ENCODE results near the gene RFX8. TPM values are rescaled to one million over a fixed set of nuclear protein-coding genes. Genes with fewer than 3 reads are reported as not detected.

Gene RFX8
- total and polyA plus RNA-seq, 2 of the 8 experiments (the other 6 are each of a cell fraction or from before 2014, with no cell fraction given) = 0.60 to 0.97 TPM

- H4K20me1 ChIP-seq (replicated peaks in 1 of 2; ENCODE audit: control insufficient read depth in 1 of 2, insufficient read depth in 2 of 2, low read length in 2 of 2) = no peaks in the 10 kb centered on the region
- H3K79me2 ChIP-seq (ENCODE audit: control insufficient read depth in 1 of 2, insufficient read depth in 2 of 2, low read length in 2 of 2) = no peaks in the 10 kb centered on the region
- H3K9me3 ChIP-seq (ENCODE audit: insufficient read depth in 2 of 2, low read depth in 1 of 2, low read length in 1 of 2) = no peaks in the 10 kb centered on the region
- no peak overlapping the region for H2BK5ac ChIP-seq (ENCODE audit: low read depth, low read length)
- H3K18ac ChIP-seq (ENCODE audit: extremely low read depth, low read length) = no peak overlapping the region
- no peak overlapping the region for H2BK120ac ChIP-seq (replicated peaks; ENCODE audit: low read depth, low read length)
- H3K9ac ChIP-seq (replicated peaks in 1 of 4; ENCODE audit: extremely low read depth in 1 of 4, low read depth in 3 of 4, low read length in 3 of 4) = no peak overlapping the region
- no peak overlapping the region for H4K5ac ChIP-seq (ENCODE audit: insufficient read length, low read depth, low read length)
- H3K27me3 ChIP-seq (replicated peaks in 1 of 4; ENCODE audit: control insufficient read depth in 3 of 4, extremely low read depth in 1 of 4, insufficient read depth in 3 of 4, low read length in 3 of 4) = no peaks in the 10 kb centered on the region
- H2BK12ac ChIP-seq (ENCODE audit: low read depth, low read length) = no peak overlapping the region
- no peak for FAIRE-seq
- ChIA-PET CTCF (ENCODE audit: partially characterized antibody) (interaction anchor here (1.2 kb wide), 1 partner anchor 9 kb away, joined by 3 read pairs; no protein-coding TSS in a partner anchor), POLR2A (ENCODE audit: partially characterized antibody) (interaction anchor here (0.6 kb wide), 1 partner anchor 218 kb away, joined by 3 read pairs; no protein-coding TSS in a partner anchor)
- H3K14ac ChIP-seq (ENCODE audit: insufficient read length) = no peak overlapping the region
- DNase-seq (ENCODE audit: low read depth in 1 of 2, low spot score in 2 of 2) = no peak
- H3K4me2 ChIP-seq (ENCODE audit: insufficient read depth in 1 of 2, low read depth in 2 of 2, low read length in 2 of 2) = no peak overlapping the region
- no peaks in the 10 kb centered on the region for H3K36me3 ChIP-seq (ENCODE audit: control insufficient read depth in 2 of 4, insufficient read depth in 4 of 4, low read length in 3 of 4)
- WGBS, 2 experiments (ENCODE audit: extremely low coverage in 1 of 2, insufficient coverage in 1 of 2, insufficient read length in 1 of 2, insufficient replicate concordance in 2 of 2, low coverage in 1 of 2, low lambda C conversion rate in 2 of 2, missing lambda C conversion rate in 1 of 2) = 82% methylated on average over 3 of the region's 3 CpGs; no CpG with 5 or more reads in 1 of the 2 experiments
- H3K79me1 ChIP-seq (ENCODE audit: low read depth, low read length) = no peaks in the 10 kb centered on the region
- no peak overlapping the region for H3K4ac ChIP-seq (replicated peaks; ENCODE audit: insufficient read length, low read depth, low read length)
- peak overlapping the region; percentile 13; the same call in 1 of the 2 replicates for H2AFZ ChIP-seq (ENCODE audit: low read length)
- H2BK20ac ChIP-seq (ENCODE audit: low read length) = no peak overlapping the region
- no peak overlapping the region for H2AK5ac ChIP-seq (ENCODE audit: low read depth, low read length)
- no peak overlapping the region for H4K91ac ChIP-seq (replicated peaks; ENCODE audit: insufficient read length, low read length)
- no peak overlapping the region for H4K8ac ChIP-seq (ENCODE audit: extremely low read depth, insufficient read depth, low read length)
- H3K56ac ChIP-seq (replicated peaks; ENCODE audit: insufficient read length, low read depth, low read length) = no peak overlapping the region
- H3K27ac ChIP-seq (ENCODE audit: low read depth, low read length) = no peak overlapping the region
- no peaks in the 10 kb centered on the region for H3K23me2 ChIP-seq (ENCODE audit: low read depth, low read length)
- no peaks in the 10 kb centered on the region for H3K4me1 ChIP-seq (replicated peaks in 1 of 4; ENCODE audit: control insufficient read depth in 3 of 4, insufficient read depth in 4 of 4, low read length in 3 of 4)
- H3K4me3 ChIP-seq (ENCODE audit: extremely low read depth in 1 of 4, insufficient read depth in 2 of 4, low read depth in 3 of 4, low read length in 4 of 4) = no peak overlapping the region
- no peak overlapping the region for H3K23ac ChIP-seq (ENCODE audit: insufficient read length)
- no peak overlapping the region for H2BK15ac ChIP-seq (ENCODE audit: low read length)
- TF ChIP-seq BACH1 (IDR thresholded peaks at IDR 0.05; ENCODE audit: low read length) (no peak), GTF2F1 (IDR thresholded peaks at IDR 0.05; ENCODE audit: borderline replicate concordance, low read depth, low read length) (no peak), SP1 (IDR thresholded peaks at IDR 0.05; ENCODE audit: low read depth, low read length) (no peak), MAFK (IDR thresholded peaks at IDR 0.05; ENCODE audit: low read depth, low read length) (no peak), MAX (IDR thresholded peaks at IDR 0.05) (no peak), E2F6 (IDR thresholded peaks at IDR 0.05) (no peak), JUND (IDR thresholded peaks at IDR 0.05; ENCODE audit: low read length) (no peak), CTBP2 (IDR thresholded peaks at IDR 0.05; ENCODE audit: borderline replicate concordance, insufficient read depth, insufficient read length, low read length) (no peak), USF2 (IDR thresholded peaks at IDR 0.05; ENCODE audit: low read length) (no peak), EZH2 (IDR thresholded peaks at IDR 0.05; ENCODE audit: low read depth, low read length, severe bottlenecking) (no peak), KDM5A (IDR thresholded peaks at IDR 0.05; ENCODE audit: low read length) (no peak), RXRA (IDR thresholded peaks at IDR 0.05; ENCODE audit: insufficient read depth, low read depth, low read length) (no peak)
These were observed 26.5 kb upstream of the RFX8 start for GRCh38 chr2:101501443-101501842.

Data from H1 (cell line).